B cell (primary cell): ENCODE data around the gene BMP5. TPM values are rescaled to one million over a fixed set of nuclear protein-coding genes. Genes with fewer than 3 reads are reported as not detected.

Source experiments
- ATAC-seq: fragments of 200-7000 bp; cut with Tn5 transposase; one replicate; pipeline ENCODE4 v1.10.0; 2021; ENCODE audit warnings: low read depth, mild to moderate bottlenecking, moderate number of reproducible peaks, moderate library complexity
- CTCF ChIA-PET: fragments of 350-600 bp; sonication (Branson Sonifier 250); formaldehyde crosslinking; loops from one replicate; lab custom pipeline; 2021; ENCODE audit warnings: antibody characterized with exemption, inconsistent platforms; lab: Charles Lee
- POLR2A ChIA-PET: fragments of 350-600 bp; sonication (Branson Sonifier 250); formaldehyde crosslinking; loops from one replicate; lab custom pipeline; 2021; ENCODE audit warnings: antibody characterized with exemption; lab: Charles Lee
- DNase-seq: peaks from one replicate; pipeline ENCODE4 v3.0.0; 2013
- H2AFZ ChIP-seq: 2 replicates; pipeline ENCODE4 v1.6.1; 2012; ENCODE audit warnings: mild to moderate bottlenecking, low read depth, low read length; ENCODE audit not compliant: insufficient read depth, poor library complexity, severe bottlenecking
- H3K27ac ChIP-seq, 2 donors: 1 replicate in 1 of 2; 2 replicates in 1 of 2; pipeline ENCODE4 v1.5.1; 2012 to 2013; ENCODE audit warnings: low read length in 2 of 2, mild to moderate bottlenecking in 2 of 2, moderate library complexity in 1 of 2
- H3K27me3 ChIP-seq, 4 experiments: fragments of 200-600 bp in 1 of 4; sonication (generic) in 1 of 4; replicated peaks in 1 of 4; 1 replicate in 2 of 4; 2 replicates in 2 of 4; pipeline versions ENCODE4 v1.6.1 to v1.7.0; 2013 to 2016; ENCODE audit warnings: low read length in 3 of 4, mild to moderate bottlenecking in 2 of 4, mixed read lengths in 1 of 4, moderate library complexity in 1 of 4; ENCODE audit not compliant: insufficient read depth in 4 of 4, control insufficient read depth in 3 of 4; ENCODE audit errors: control extremely low read depth in 1 of 4
- H3K36me3 ChIP-seq, 2 experiments: replicated peaks in 1 of 2; 1 replicate in 1 of 2; 2 replicates in 1 of 2; pipeline versions ENCODE4 v1.6.1 to v1.7.1; 2013; ENCODE audit warnings: low read length in 1 of 2; ENCODE audit not compliant: insufficient read depth in 2 of 2, control insufficient read depth in 1 of 2; ENCODE audit errors: control extremely low read depth in 1 of 2, extremely low read depth in 1 of 2
- H3K4me1 ChIP-seq, 2 donors: fragments of 200-600 bp in 1 of 2; sonication (generic) in 1 of 2; 1 replicate in 1 of 2; 2 replicates in 1 of 2; pipeline versions ENCODE4 v1.5.1 to v1.6.1; 2013 to 2017; ENCODE audit warnings: low read length in 2 of 2; ENCODE audit not compliant: control insufficient read depth in 2 of 2, insufficient read depth in 2 of 2
- H3K4me2 ChIP-seq: replicated peaks from 2 replicates; pipeline ENCODE3; 2012; ENCODE audit warnings: mild to moderate bottlenecking, low read depth, low read length; ENCODE audit not compliant: poor library complexity, severe bottlenecking
- H3K4me3 ChIP-seq, 5 experiments: fragments of 200-600 bp in 1 of 5; sonication (generic) in 1 of 5; 1 replicate in 3 of 5; 2 replicates in 2 of 5; pipeline versions ENCODE4 v1.5.1 to v1.7.0; 2011 to 2016; ENCODE audit warnings: low read length in 4 of 5, mild to moderate bottlenecking in 4 of 5, low read depth in 2 of 5, control low read depth in 1 of 5, moderate library complexity in 1 of 5; ENCODE audit not compliant: insufficient read depth in 1 of 5; ENCODE audit errors: control extremely low read depth in 1 of 5, extremely low read depth in 1 of 5
- H3K79me2 ChIP-seq: fragments of 200-600 bp; sonication (generic); one replicate; pipeline ENCODE4 v1.6.0; 2016; ENCODE audit warnings: low read length; ENCODE audit not compliant: control insufficient read depth, insufficient read depth
- H3K9ac ChIP-seq: fragments of 200-600 bp; sonication (generic); 2 replicates; pipeline ENCODE4 v1.6.1; 2017; ENCODE audit warnings: mild to moderate bottlenecking, low read length, moderate library complexity
- H3K9me3 ChIP-seq, 3 donors: one replicate each; pipeline versions ENCODE4 v1.6.1 to v1.7.1; 2013; ENCODE audit warnings: low read length in 2 of 3; ENCODE audit not compliant: control insufficient read depth in 2 of 3, insufficient read depth in 1 of 3; ENCODE audit errors: control extremely low read depth in 1 of 3
- H4K20me1 ChIP-seq: 2 replicates; pipeline ENCODE4 v1.6.0; 2012; ENCODE audit warnings: mild to moderate bottlenecking, low read length; ENCODE audit not compliant: insufficient read depth, control insufficient read depth, poor library complexity, severe bottlenecking
- H3K27ac Mint-ChIP-seq: one replicate; pipeline ENCODE4 v1.8.0; 2021; ENCODE audit warnings: mixed read lengths
- H3K27me3 Mint-ChIP-seq: one replicate; pipeline ENCODE4 v1.8.0; 2021; ENCODE audit warnings: mixed read lengths
- H3K4me1 Mint-ChIP-seq: one replicate; pipeline ENCODE4 v1.8.0; 2021; ENCODE audit warnings: mixed read lengths
- H3K4me3 Mint-ChIP-seq: one replicate; pipeline ENCODE4 v1.8.0; 2021; ENCODE audit warnings: mixed read lengths
- H3K9me3 Mint-ChIP-seq: one replicate; pipeline ENCODE4 v1.8.0; 2022; ENCODE audit warnings: mixed read lengths; ENCODE audit not compliant: insufficient read depth
- CTCF ChIP-seq: fragments of 200-600 bp; IDR thresholded peaks from one replicate; pipeline ENCODE4 v1.8.0; 2022; ENCODE audit warnings: antibody characterized with exemption, mild to moderate bottlenecking
- EZH2 ChIP-seq: IDR thresholded peaks from 2 replicates; pipeline ENCODE4 v1.6.1; 2012; ENCODE audit warnings: borderline replicate concordance, low read depth, mild to moderate bottlenecking, moderate library complexity, low read length; ENCODE audit not compliant: insufficient read depth, poor library complexity, severe bottlenecking
- WGBS: methylation state at CpG from one replicate; pipeline ENCODE4 v1.1.5; 2013; ENCODE audit warnings: missing lambda C conversion rate; ENCODE audit not compliant: insufficient coverage; 5-methylcytosine and 5-hydroxymethylcytosine counted together
- intact Hi-C: fragments of 100-400 bp; cut with micrococcal nuclease; formaldehyde crosslinking; loops from one replicate; pipeline ENCODE4 v1.10.0; 2022
- polyA plus RNA-seq: library from polyadenylated mRNA; depleted of rRNA; stranded (reverse); fragments of >200 nt; gene quantifications from 2 replicates; pipeline ENCODE4 v1.2.3, GENCODE V29; 2012
- total RNA-seq, 2 donors: library from RNA; stranded (reverse); fragments of 120-200 nt in 1 of 2; gene quantifications; 1 replicate in 1 of 2; 2 replicates in 1 of 2; pipeline versions ENCODE4 v1.2.3 to v1.2.4, GENCODE V29; 2013 to 2022

Gene BMP5
- total and polyA plus RNA-seq, 2 donors (not counting 1 experiment from before 2014, with no cell fraction given) = not detected

DNA sequence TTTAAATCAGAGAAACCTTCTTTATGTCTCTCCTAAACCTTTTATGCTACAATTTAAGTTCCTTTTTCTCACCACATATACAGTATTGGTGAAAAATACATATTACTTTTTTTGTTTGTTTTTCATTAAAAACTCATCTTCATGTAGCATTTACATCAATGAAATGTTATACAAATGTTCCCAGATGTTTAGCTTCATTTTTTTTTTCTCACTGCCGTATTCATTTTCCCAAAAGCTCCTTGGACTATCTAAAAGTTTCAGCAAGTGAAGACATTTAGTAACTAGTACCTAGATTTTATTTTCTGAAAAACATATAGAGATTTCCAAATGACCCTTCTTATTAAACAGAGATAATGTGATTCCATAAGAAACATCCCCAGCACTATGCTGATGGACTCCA lies 128.9 kb downstream of the BMP5 start:
- Mint-ChIP-seq H3K27ac (no peak overlapping the region), H3K27me3 (no peaks in the 10 kb centered on the region), H3K4me3 (no peak overlapping the region), H3K9me3 (peaks cover 5% of the 10 kb centered on the region), H3K4me1 (no peaks in the 10 kb centered on the region)
- H3K4me2 ChIP-seq = no peak overlapping the region
- TF ChIP-seq EZH2 (no peak), CTCF (no peak)
- no peaks in the 10 kb centered on the region for H3K27me3 ChIP-seq
- no peak for ATAC-seq
- H3K9me3 ChIP-seq = peaks cover 0 to 3% (median 0%) of the 10 kb centered on the region in 3 donors
- no peaks in the 10 kb centered on the region for H4K20me1 ChIP-seq
- no peak overlapping the region for H3K9ac ChIP-seq
- no peak overlapping the region for H2AFZ ChIP-seq
- intact Hi-C loops = no loop called here
- no CpG with 5 or more reads among the region's 1 CpG for WGBS
- no peak for DNase-seq
- no peak overlapping the region for H3K4me3 ChIP-seq
- ChIA-PET CTCF (no interaction called here), POLR2A (no interaction called here)
- no peak overlapping the region for H3K27ac ChIP-seq
- H3K79me2 ChIP-seq = no peaks in the 10 kb centered on the region
- H3K4me1 ChIP-seq = no peaks in the 10 kb centered on the region
- H3K36me3 ChIP-seq = no peaks in the 10 kb centered on the region

- H3K4me3 ChIP-seq = no peak overlapping the region
- no peaks in the 10 kb centered on the region for H3K27me3 ChIP-seq
- DNase-seq (no peak), ATAC-seq (no peak)
- no peak overlapping the region for H3K9ac ChIP-seq
- no peak overlapping the region for H2AFZ ChIP-seq
- Mint-ChIP-seq H3K9me3 (peaks cover 3% of the 10 kb centered on the region), H3K4me3 (no peak overlapping the region), H3K4me1 (no peaks in the 10 kb centered on the region), H3K27ac (no peak overlapping the region), H3K27me3 (no peaks in the 10 kb centered on the region)
- H3K4me2 ChIP-seq = no peak overlapping the region
- ChIA-PET CTCF (no interaction called here), POLR2A (no interaction called here)
- TF ChIP-seq CTCF (no peak), EZH2 (no peak)
- no peaks in the 10 kb centered on the region for H3K79me2 ChIP-seq
- no peaks in the 10 kb centered on the region for H4K20me1 ChIP-seq
- H3K9me3 ChIP-seq = no peaks in the 10 kb centered on the region
- no peak overlapping the region for H3K27ac ChIP-seq
- H3K36me3 ChIP-seq = no peaks in the 10 kb centered on the region
- intact Hi-C loops = no loop called here
- H3K4me1 ChIP-seq = no peaks in the 10 kb centered on the region
Measured at GRCh38 chr6:55734256-55734655, 141.1 kb downstream of the BMP5 start.
